AG04450 (cell line): Measurements from ENCODE around the gene TSPAN31. TPM values are rescaled to one million over a fixed set of nuclear protein-coding genes. Genes with fewer than 3 reads are reported as not detected.

Source experiments
- CTCF ChIA-PET: fragments of 300-600, 350-600 bp; formaldehyde crosslinking; extraction: SDS; loops from one replicate; lab custom pipeline; 2022; ENCODE audit warnings: antibody characterized with exemption, inconsistent platforms; lab: Charles Lee
- POLR2A ChIA-PET: fragments of 350-600 bp; formaldehyde crosslinking; extraction: SDS; loops from one replicate; lab custom pipeline; 2021; ENCODE audit warnings: antibody characterized with exemption, inconsistent platforms; lab: Yijun Ruan, JAX
- DNase-seq: peaks from one replicate; pipeline ENCODE4 v3.0.0-alpha.2; 2011; ENCODE audit warnings: low read depth, low spot score
- H3K27ac ChIP-seq: one replicate; pipeline ENCODE4 v1.5.1; 2012; ENCODE audit warnings: low read depth, low read length, control low read depth
- H3K27me3 ChIP-seq: one replicate; pipeline ENCODE4 v1.6.0; 2012; ENCODE audit warnings: low read length; ENCODE audit not compliant: control insufficient read depth, insufficient read depth
- H3K4me3 ChIP-seq: 2 replicates; pipeline ENCODE4 v1.5.1; 2011; ENCODE audit warnings: mild to moderate bottlenecking, low read depth, low read length, control low read depth
- H3K9me3 ChIP-seq: 2 replicates; pipeline ENCODE4 v1.5.1; 2012; ENCODE audit warnings: low read length; ENCODE audit not compliant: control insufficient read depth, insufficient read depth
- polyA plus RNA-seq: library from polyadenylated mRNA; depleted of rRNA; stranded (reverse); fragments of >200 nt; gene quantifications from 2 replicates; pipeline ENCODE4 v1.2.3, GENCODE V29; 2011
- TF ChIP-seq, protein P1 (sequence below): IDR thresholded peaks from 2 replicates; pipeline ENCODE4 v1.5.1; 2011; ENCODE audit warnings: low read depth, low read length, control low read depth, inconsistent platforms

TSPAN31 gene
- polyA plus RNA-seq, 1 experiment = 45.9 TPM

- no peak for DNase-seq
- Histone ChIP-seq H3K27ac (no peak overlapping the region), H3K9me3 (no peaks in the 10 kb centered on the region; the same call in 1 of the 2 replicates), H3K27me3 (peaks cover 21% of the 10 kb centered on the region), H3K4me3 (no peak overlapping the region)
- TF ChIP-seq, protein P1, sequence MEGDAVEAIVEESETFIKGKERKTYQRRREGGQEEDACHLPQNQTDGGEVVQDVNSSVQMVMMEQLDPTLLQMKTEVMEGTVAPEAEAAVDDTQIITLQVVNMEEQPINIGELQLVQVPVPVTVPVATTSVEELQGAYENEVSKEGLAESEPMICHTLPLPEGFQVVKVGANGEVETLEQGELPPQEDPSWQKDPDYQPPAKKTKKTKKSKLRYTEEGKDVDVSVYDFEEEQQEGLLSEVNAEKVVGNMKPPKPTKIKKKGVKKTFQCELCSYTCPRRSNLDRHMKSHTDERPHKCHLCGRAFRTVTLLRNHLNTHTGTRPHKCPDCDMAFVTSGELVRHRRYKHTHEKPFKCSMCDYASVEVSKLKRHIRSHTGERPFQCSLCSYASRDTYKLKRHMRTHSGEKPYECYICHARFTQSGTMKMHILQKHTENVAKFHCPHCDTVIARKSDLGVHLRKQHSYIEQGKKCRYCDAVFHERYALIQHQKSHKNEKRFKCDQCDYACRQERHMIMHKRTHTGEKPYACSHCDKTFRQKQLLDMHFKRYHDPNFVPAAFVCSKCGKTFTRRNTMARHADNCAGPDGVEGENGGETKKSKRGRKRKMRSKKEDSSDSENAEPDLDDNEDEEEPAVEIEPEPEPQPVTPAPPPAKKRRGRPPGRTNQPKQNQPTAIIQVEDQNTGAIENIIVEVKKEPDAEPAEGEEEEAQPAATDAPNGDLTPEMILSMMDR = no peak
- CTCF ChIA-PET = interaction anchor here (1.0 to 1.4 kb wide), 2 partner anchors 23 to 147 kb away, joined by 3 to 4 read pairs; no protein-coding TSS in a partner anchor
- POLR2A ChIA-PET = no interaction called here
Observed at GRCh38 chr12:57758552-57759359, 13.9 kb downstream of the TSPAN31 start.

DNA sequence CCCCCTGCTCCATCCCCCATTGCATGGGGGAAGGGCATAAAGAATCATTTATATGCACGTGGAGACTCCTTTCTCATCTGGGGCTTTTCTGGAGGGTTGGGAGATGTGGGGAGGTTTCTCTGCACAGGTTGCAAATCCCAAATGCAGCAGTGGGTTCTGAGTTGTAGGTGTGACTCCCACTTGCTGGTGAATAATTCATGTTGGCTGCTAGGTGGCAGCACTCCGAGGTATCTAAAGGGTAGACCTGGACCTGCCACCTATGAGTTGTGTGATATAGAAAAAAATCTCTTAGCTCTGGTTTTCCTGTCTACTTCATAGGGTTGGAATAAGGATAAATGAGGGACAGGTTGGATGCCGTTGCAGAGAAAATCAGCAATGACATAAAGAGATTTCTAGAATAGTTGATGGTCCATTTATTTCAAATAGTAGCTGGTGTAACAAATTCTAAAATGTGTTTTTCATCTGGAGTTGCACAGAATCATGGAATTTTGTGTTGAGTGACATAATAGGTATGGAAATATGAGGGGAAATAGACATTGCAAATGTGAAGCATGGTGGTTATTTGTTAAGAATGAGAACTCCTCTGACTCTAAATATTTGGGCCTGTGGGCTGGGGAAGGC, 14.6 kb downstream of the TSPAN31 start:
- POLR2A ChIA-PET = no interaction called here
- no peak for DNase-seq
- Histone ChIP-seq H3K9me3 (no peaks in the 10 kb centered on the region; the same call in 1 of the 2 replicates), H3K27ac (no peak overlapping the region), H3K27me3 (peaks cover 21% of the 10 kb centered on the region), H3K4me3 (no peak overlapping the region)
- TF ChIP-seq, protein P1 = peak; percentile 48
- CTCF ChIA-PET = interaction anchor here (1.0 to 1.4 kb wide), 2 partner anchors 22 to 146 kb away, joined by 3 to 4 read pairs; no protein-coding TSS in a partner anchor

DNA sequence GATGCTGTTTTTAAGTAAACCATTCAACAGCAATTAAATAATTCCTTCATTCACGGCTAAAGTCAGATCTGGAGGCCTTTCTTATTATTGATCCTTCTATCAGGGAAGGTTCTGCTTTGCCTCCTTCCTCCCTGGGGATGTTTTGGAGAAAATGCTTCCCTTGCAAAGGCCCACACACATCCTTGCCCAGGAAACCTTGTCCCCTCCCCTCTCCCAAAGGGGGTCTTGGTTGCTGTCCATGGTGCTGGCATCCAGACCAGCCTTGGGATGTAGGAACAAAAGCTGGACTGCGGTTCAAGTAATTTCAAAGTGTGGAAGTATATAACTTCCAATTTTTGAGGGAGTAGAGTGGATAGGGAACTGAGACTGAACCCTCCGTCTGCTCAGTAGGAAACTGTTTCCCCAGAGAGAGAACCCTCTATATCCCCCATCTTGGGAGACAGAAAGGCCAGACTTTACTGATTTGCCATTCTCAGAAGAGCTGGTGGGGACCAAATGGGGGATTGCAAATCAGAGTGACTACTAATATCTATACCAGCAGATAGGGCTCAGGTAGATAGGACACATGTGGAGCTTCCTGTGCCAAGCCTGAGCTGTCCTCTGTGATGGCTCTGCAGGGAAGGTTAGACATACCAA, 15.6 kb downstream of the TSPAN31 start:
- ChIA-PET POLR2A (no interaction called here), CTCF (no interaction called here)
- no peak for DNase-seq
- Histone ChIP-seq H3K27me3 (peaks cover 31% of the 10 kb centered on the region), H3K4me3 (no peak overlapping the region), H3K27ac (no peak overlapping the region), H3K9me3 (no peaks in the 10 kb centered on the region; the same call in 1 of the 2 replicates)
- TF ChIP-seq, protein P1 = no peak

DNA sequence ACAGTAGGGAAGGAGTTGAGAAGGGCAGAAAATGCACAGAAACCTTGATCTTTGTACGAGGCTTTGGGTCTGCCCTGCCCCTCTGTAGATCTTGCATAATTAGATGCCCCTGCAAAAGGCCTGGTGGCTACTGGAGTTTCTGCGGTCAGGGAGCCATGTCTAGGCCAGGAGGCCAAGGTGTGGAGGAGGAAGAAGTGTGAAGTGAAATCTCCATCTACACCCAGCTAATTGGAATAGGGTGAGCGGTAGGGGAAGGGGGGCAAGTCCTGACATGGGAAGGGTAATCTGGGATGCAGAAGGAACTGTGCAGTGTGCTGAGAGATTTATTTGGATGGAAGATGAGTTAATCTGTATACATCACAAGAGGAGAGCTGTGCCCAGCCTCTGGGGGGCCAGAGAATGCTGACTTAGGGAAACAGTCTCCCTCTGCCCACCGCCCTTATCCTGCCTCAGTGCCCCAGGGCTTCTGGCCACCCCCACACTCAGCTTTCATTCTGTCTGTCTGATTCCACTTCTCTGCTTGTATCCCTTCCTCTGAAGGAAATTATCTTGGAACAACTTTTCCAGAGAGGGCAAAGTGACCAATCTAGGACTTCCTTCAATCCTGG, 16.7 kb downstream of the TSPAN31 start:
- H3K9me3 ChIP-seq = no peaks in the 10 kb centered on the region; the same call in 1 of the 2 replicates
- ChIA-PET CTCF (no interaction called here), POLR2A (interaction anchor here (0.9 kb wide), 1 partner anchor 11 kb away, joined by 3 read pairs; no protein-coding TSS in a partner anchor)
- TF ChIP-seq, protein P1 = no peak
- peaks cover 39% of the 10 kb centered on the region for H3K27me3 ChIP-seq
- H3K4me3 ChIP-seq = no peak overlapping the region
- no peak overlapping the region for H3K27ac ChIP-seq
- no peak for DNase-seq
